ENCODE data around the gene TRIB2.

GRCh38 chr2:12720278-12720620 is 3.5 kb downstream of the TRIB2 start:
- TF ChIP-seq CTCF (IDR thresholded peaks at IDR 0.05) (no peak), POLR2AphosphoS5 (IDR thresholded peaks at IDR 0.05) (no peak), POLR2A (IDR thresholded peaks at IDR 0.05) (no peak), EP300 (IDR thresholded peaks at IDR 0.05) (no peak)
